ENCODE measurements around the gene MPRIP.

The MPRIP gene

GRCh38 chr17:17053446-17054379, 11.5 kb downstream of the MPRIP start:
- no peak for TF ChIP-seq ZNF24 (tag by site-specific recombination; IDR thresholded peaks at IDR 0.05)
- no peak for TF ChIP-seq ZNF549 (tag by site-specific recombination; IDR thresholded peaks at IDR 0.05)
- no peak for TF ChIP-seq ZNF558 (tag by site-specific recombination; IDR thresholded peaks at IDR 0.05)
- TF ChIP-seq, protein P1, sequence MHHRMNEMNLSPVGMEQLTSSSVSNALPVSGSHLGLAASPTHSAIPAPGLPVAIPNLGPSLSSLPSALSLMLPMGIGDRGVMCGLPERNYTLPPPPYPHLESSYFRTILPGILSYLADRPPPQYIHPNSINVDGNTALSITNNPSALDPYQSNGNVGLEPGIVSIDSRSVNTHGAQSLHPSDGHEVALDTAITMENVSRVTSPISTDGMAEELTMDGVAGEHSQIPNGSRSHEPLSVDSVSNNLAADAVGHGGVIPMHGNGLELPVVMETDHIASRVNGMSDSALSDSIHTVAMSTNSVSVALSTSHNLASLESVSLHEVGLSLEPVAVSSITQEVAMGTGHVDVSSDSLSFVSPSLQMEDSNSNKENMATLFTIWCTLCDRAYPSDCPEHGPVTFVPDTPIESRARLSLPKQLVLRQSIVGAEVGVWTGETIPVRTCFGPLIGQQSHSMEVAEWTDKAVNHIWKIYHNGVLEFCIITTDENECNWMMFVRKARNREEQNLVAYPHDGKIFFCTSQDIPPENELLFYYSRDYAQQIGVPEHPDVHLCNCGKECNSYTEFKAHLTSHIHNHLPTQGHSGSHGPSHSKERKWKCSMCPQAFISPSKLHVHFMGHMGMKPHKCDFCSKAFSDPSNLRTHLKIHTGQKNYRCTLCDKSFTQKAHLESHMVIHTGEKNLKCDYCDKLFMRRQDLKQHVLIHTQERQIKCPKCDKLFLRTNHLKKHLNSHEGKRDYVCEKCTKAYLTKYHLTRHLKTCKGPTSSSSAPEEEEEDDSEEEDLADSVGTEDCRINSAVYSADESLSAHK (tag by site-specific recombination; IDR thresholded peaks at IDR 0.05) = no peak
- TF ChIP-seq, protein P2, sequence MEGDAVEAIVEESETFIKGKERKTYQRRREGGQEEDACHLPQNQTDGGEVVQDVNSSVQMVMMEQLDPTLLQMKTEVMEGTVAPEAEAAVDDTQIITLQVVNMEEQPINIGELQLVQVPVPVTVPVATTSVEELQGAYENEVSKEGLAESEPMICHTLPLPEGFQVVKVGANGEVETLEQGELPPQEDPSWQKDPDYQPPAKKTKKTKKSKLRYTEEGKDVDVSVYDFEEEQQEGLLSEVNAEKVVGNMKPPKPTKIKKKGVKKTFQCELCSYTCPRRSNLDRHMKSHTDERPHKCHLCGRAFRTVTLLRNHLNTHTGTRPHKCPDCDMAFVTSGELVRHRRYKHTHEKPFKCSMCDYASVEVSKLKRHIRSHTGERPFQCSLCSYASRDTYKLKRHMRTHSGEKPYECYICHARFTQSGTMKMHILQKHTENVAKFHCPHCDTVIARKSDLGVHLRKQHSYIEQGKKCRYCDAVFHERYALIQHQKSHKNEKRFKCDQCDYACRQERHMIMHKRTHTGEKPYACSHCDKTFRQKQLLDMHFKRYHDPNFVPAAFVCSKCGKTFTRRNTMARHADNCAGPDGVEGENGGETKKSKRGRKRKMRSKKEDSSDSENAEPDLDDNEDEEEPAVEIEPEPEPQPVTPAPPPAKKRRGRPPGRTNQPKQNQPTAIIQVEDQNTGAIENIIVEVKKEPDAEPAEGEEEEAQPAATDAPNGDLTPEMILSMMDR (tag by site-specific recombination; IDR thresholded peaks at IDR 0.05) = no peak
- no peak for TF ChIP-seq ZNF19 (tag by site-specific recombination; IDR thresholded peaks at IDR 0.05; ENCODE audit: low read depth)
- TF ChIP-seq MYNN (tag by site-specific recombination; IDR thresholded peaks at IDR 0.05; ENCODE audit: borderline replicate concordance) = no peak
- TF ChIP-seq ZFP3 (tag by site-specific recombination; IDR thresholded peaks at IDR 0.05; ENCODE audit: low read depth) = no peak
- TF ChIP-seq REST (tag by site-specific recombination; IDR thresholded peaks at IDR 0.05) = no peak
- no peak for TF ChIP-seq ZNF169 (tag by site-specific recombination; IDR thresholded peaks at IDR 0.05)
- TF ChIP-seq ZNF148 (tag by site-specific recombination; IDR thresholded peaks at IDR 0.05; ENCODE audit: borderline replicate concordance) = no peak
- no peak for TF ChIP-seq PATZ1 (tag by site-specific recombination; IDR thresholded peaks at IDR 0.05)
- TF ChIP-seq ZBTB10 (tag by site-specific recombination; IDR thresholded peaks at IDR 0.05) = no peak
- no peak for TF ChIP-seq ZNF335 (tag by site-specific recombination; conservative IDR thresholded peaks at IDR 0.05)
- TF ChIP-seq ZFP37 (tag by site-specific recombination; IDR thresholded peaks at IDR 0.05) = no peak
- no peak for TF ChIP-seq HOXA7 (CRISPR knock-in tag; IDR thresholded peaks at IDR 0.05; ENCODE audit: borderline replicate concordance)
- no peak for TF ChIP-seq ZNF548 (tag by site-specific recombination; IDR thresholded peaks at IDR 0.05)
- TF ChIP-seq SALL2 (tag by site-specific recombination; IDR thresholded peaks at IDR 0.05; ENCODE audit: borderline replicate concordance) = no peak
- TF ChIP-seq IKZF3 (tag by site-specific recombination; IDR thresholded peaks at IDR 0.05) = no peak
- Histone ChIP-seq H3K36me3 (ENCODE audit: control insufficient read depth in 2 of 2, insufficient read depth in 1 of 2, low read length in 2 of 2) (peaks cover 0 to 32% of the 10 kb centered on the region in 2 experiments; a peak in 2 of 3 replicates), H3K4me3 (ENCODE audit: low read depth, low read length) (no peak overlapping the region), H3K27ac (ENCODE audit: extremely low read depth, low read depth, low read length) (no peak overlapping the region), H3K4me1 (ENCODE audit: control insufficient read depth, insufficient read depth, low read length) (0 out of 2 replicates have a peak, but pooled peaks cover 7% of the 10 kb centered on the region), H3K9me3 (ENCODE audit: control insufficient read depth, insufficient read depth, low read depth, low read length) (no peaks in the 10 kb centered on the region)
- CTCF ChIA-PET = interaction anchor here (1.0 to 2.0 kb wide), 2 partner anchors 62 to 88 kb away, joined by 5 to 7 read pairs; no protein-coding TSS in a partner anchor
- POLR2A ChIA-PET = no interaction called here
